Naive thymus-derived CD4-positive, alpha-beta T cell (primary cell): ENCODE measurements around the gene NHLH1. TPM values are rescaled to one million over a fixed set of nuclear protein-coding genes. Genes with fewer than 3 reads are reported as not detected.

Experiments used
- ATAC-seq: fragments of 150-1000 bp; cut with Tn5 transposase; 2 replicates; pipeline ENCODE4 v1.10.0; 2021; ENCODE audit warnings: mild to moderate bottlenecking, moderate library complexity
- CTCF ChIA-PET: fragments of 350-600 bp; sonication (Branson Sonifier 250); formaldehyde crosslinking; loops from one replicate; lab custom pipeline; 2021; ENCODE audit warnings: antibody characterized with exemption; lab: Charles Lee
- POLR2A ChIA-PET: fragments of 350-600 bp; sonication (Branson Sonifier 250); formaldehyde crosslinking; loops from one replicate; lab custom pipeline; 2021; ENCODE audit warnings: antibody characterized with exemption, inconsistent platforms; lab: Charles Lee
- DNase-seq, 9 donors: peaks; one replicate each; pipeline versions ENCODE4 v3.0.0 to v3.0.0-alpha.2; 2020 to 2022; ENCODE audit warnings: mixed read lengths in 1 of 9
- H3K27ac ChIP-seq: one replicate; pipeline ENCODE4 v1.7.0; 2013; ENCODE audit warnings: mild to moderate bottlenecking, low read depth, low read length, moderate library complexity
- H3K27me3 ChIP-seq, 2 donors: one replicate each; pipeline ENCODE4 v1.7.0; 2013; ENCODE audit warnings: low read length in 2 of 2, mild to moderate bottlenecking in 2 of 2, moderate library complexity in 2 of 2; ENCODE audit not compliant: control insufficient read depth in 2 of 2, insufficient read depth in 2 of 2
- H3K36me3 ChIP-seq, 3 experiments: 1 replicate in 2 of 3; 2 replicates in 1 of 3; pipeline ENCODE4 v1.7.0; 2013; ENCODE audit warnings: low read length in 3 of 3, mild to moderate bottlenecking in 3 of 3, moderate library complexity in 1 of 3; ENCODE audit not compliant: insufficient read depth in 3 of 3, control insufficient read depth in 2 of 3
- H3K4me1 ChIP-seq, 2 donors: one replicate each; pipeline ENCODE4 v1.7.0; 2013; ENCODE audit warnings: low read length in 2 of 2, mild to moderate bottlenecking in 2 of 2, moderate library complexity in 1 of 2; ENCODE audit not compliant: control insufficient read depth in 2 of 2, insufficient read depth in 2 of 2
- H3K4me3 ChIP-seq: 2 replicates; pipeline ENCODE4 v1.7.0; 2013; ENCODE audit warnings: mild to moderate bottlenecking, low read length
- H3K9me3 ChIP-seq, 3 experiments: 1 replicate in 2 of 3; 2 replicates in 1 of 3; pipeline ENCODE4 v1.7.0; 2013; ENCODE audit warnings: low read length in 3 of 3; ENCODE audit not compliant: control insufficient read depth in 2 of 3
- H3K27ac Mint-ChIP-seq, 9 donors: one replicate each; pipeline ENCODE4 v1.8.0; 2020 to 2022; ENCODE audit warnings: mixed read lengths in 9 of 9, mild to moderate bottlenecking in 8 of 9, moderate library complexity in 5 of 9, inconsistent platforms in 2 of 9
- H3K27me3 Mint-ChIP-seq, 5 donors: one replicate each; pipeline ENCODE4 v1.8.0; 2021 to 2022; ENCODE audit warnings: mixed read lengths in 5 of 5, mild to moderate bottlenecking in 1 of 5
- H3K36me3 Mint-ChIP-seq, 5 donors: one replicate each; pipeline ENCODE4 v1.8.0; 2020 to 2022; ENCODE audit warnings: mixed read lengths in 5 of 5, mild to moderate bottlenecking in 3 of 5, inconsistent platforms in 1 of 5
- H3K4me1 Mint-ChIP-seq, 7 donors: one replicate each; pipeline ENCODE4 v1.8.0; 2020 to 2022; ENCODE audit warnings: mixed read lengths in 7 of 7, mild to moderate bottlenecking in 3 of 7, inconsistent platforms in 1 of 7
- H3K4me3 Mint-ChIP-seq, 10 donors: one replicate each; pipeline ENCODE4 v1.8.0; 2020 to 2022; ENCODE audit warnings: mild to moderate bottlenecking in 10 of 10, mixed read lengths in 10 of 10, moderate library complexity in 6 of 10, inconsistent platforms in 2 of 10
- H3K9me3 Mint-ChIP-seq, 11 donors: one replicate each; pipeline ENCODE4 v1.8.0; 2020 to 2022; ENCODE audit warnings: mixed read lengths in 11 of 11, mild to moderate bottlenecking in 4 of 11, inconsistent platforms in 1 of 11, moderate library complexity in 1 of 11
- intact Hi-C, 2 donors: fragments of 100-400 bp; cut with micrococcal nuclease; formaldehyde crosslinking; loops; one replicate each; pipeline ENCODE4 v1.15.1; 2023
- polyA plus RNA-seq, 2 donors: library from polyadenylated mRNA; unstranded; fragments of 300-500 nt; fragmentation: Illumina TruSeq; gene quantifications; one replicate each; pipeline ENCODE4 v1.2.3, GENCODE V29; 2021
- total RNA-seq, 6 experiments: library from RNA in 5 of 6; stranded (reverse) in 5 of 6; gene quantifications; 1 replicate in 5 of 6; 2 replicates in 1 of 6; pipeline ENCODE4 v1.2.3 and lab custom pipeline; 2021 to 2026

Gene NHLH1
- total and polyA plus RNA-seq, 7 experiments from 2014 or later = 0.11 to 0.58 (median 0.42) TPM; not detected in 2

DNA sequence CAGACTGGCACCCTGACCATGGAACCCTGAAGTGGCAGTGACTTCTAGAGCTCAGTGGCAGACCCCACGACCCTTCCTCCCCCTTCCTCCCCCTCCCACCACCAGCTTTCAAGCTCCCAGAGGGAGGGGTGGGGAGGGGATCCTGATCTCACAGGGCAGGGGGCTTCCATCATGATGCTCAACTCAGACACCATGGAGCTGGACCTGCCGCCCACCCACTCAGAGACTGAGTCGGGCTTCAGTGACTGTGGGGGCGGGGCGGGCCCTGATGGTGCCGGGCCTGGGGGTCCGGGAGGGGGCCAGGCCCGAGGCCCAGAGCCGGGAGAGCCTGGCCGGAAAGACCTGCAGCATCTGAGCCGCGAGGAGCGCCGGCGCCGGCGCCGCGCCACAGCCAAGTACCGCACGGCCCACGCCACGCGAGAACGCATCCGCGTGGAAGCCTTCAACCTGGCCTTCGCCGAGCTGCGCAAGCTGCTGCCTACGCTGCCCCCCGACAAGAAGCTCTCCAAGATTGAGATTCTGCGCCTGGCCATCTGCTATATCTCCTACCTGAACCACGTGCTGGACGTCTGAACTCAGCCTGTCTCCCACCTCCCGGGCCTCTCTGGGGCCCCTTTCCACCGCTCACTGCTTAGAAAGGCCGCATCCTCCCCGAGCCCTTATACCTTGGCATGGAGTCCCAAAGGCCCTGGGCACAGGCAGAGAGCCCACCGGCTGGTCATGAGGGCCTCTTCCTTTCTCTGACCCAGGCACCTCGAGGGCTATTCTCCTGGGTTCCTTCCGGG lies 3.9 kb downstream of the NHLH1 start:
- ATAC-seq (no peak), DNase-seq (peak in 1 of 9 donors; percentile 13)
- ChIA-PET POLR2A (interaction anchor here (0.6 kb wide), 1 partner anchor 9 kb away, joined by 3 read pairs; no protein-coding TSS in a partner anchor), CTCF (interaction anchor here (1.1 kb wide), 1 partner anchor 10 kb away, joined by 4 read pairs; no protein-coding TSS in a partner anchor)
- Histone ChIP-seq H3K36me3 (no peaks in the 10 kb centered on the region), H3K9me3 (no peaks in the 10 kb centered on the region), H3K27ac (no peak overlapping the region), H3K27me3 (no peaks in the 10 kb centered on the region), H3K4me1 (peaks cover 1 to 3% of the 10 kb centered on the region in 2 donors), H3K4me3 (no peak overlapping the region)
- Mint-ChIP-seq H3K9me3 (peaks cover 0 to 2% (median 0%) of the 10 kb centered on the region in 11 donors), H3K4me3 (no peak overlapping the region), H3K27me3 (peaks cover 0 to 2% (median 0%) of the 10 kb centered on the region in 5 donors), H3K4me1 (peaks cover 3 to 13% (median 4%) of the 10 kb centered on the region in 7 donors), H3K36me3 (no peaks in the 10 kb centered on the region), H3K27ac (no peak overlapping the region)
- intact Hi-C loops = loop anchor here in 1 of 2 donors (10.0 kb wide), 1 partner anchor 576 kb away; no protein-coding TSS in a partner anchor

DNA sequence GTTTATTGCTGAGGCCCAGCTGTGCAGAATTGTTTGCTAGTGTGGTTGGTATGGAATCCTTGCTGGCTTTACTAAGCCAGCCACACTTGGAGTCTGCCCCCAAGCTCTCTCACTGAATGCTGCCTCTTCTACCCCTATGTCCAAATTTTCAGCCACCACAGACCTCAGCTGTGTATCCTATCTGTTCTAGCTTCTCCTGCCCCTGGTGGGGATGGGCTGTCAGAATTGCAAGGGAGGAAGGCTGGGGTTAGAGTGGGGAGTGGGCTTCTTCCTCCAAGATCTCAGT lies 4.4 kb downstream of the NHLH1 start:
- no peak overlapping the region for H3K4me3 Mint-ChIP-seq

GRCh38 chr1:160371756-160372155 lies 4.9 kb downstream of the NHLH1 start:
- DNase-seq = peak in 1 of 9 donors; percentile 8
- ATAC-seq = no peak
- H3K9me3 Mint-ChIP-seq = peaks cover 0 to 2% (median 0%) of the 10 kb centered on the region in 11 donors
- ChIA-PET CTCF (interaction anchor here (1.1 kb wide), 1 partner anchor 9 kb away, joined by 4 read pairs; no protein-coding TSS in a partner anchor), POLR2A (interaction anchor here (0.6 kb wide), 1 partner anchor 1015 kb away, joined by 3 read pairs; no protein-coding TSS in a partner anchor)
- no peak overlapping the region for H3K4me3 Mint-ChIP-seq
- intact Hi-C loops = loop anchor here in 1 of 2 donors (10.0 kb wide), 1 partner anchor 577 kb away; no protein-coding TSS in a partner anchor
- H3K27me3 ChIP-seq = no peaks in the 10 kb centered on the region
- H3K27me3 Mint-ChIP-seq = peaks cover 0 to 4% (median 0%) of the 10 kb centered on the region in 5 donors
- H3K36me3 ChIP-seq = no peaks in the 10 kb centered on the region
- H3K9me3 ChIP-seq = no peaks in the 10 kb centered on the region
- peaks cover 8 to 11% of the 10 kb centered on the region in 2 donors for H3K4me1 ChIP-seq
- no peak overlapping the region for H3K4me3 ChIP-seq
- no peaks in the 10 kb centered on the region for H3K36me3 Mint-ChIP-seq
- no peak overlapping the region for H3K27ac Mint-ChIP-seq
- H3K4me1 Mint-ChIP-seq = peaks cover 7 to 22% (median 14%) of the 10 kb centered on the region in 7 donors
- H3K27ac ChIP-seq = no peak overlapping the region

More for the DNA sequence above, 4.4 kb downstream of the NHLH1 start:
- ChIA-PET POLR2A (no interaction called here), CTCF (interaction anchor here (1.1 kb wide), 1 partner anchor 9 kb away, joined by 4 read pairs; no protein-coding TSS in a partner anchor)
- peaks cover 6 to 8% of the 10 kb centered on the region in 2 donors for H3K4me1 ChIP-seq
- no peak overlapping the region for H3K4me3 ChIP-seq
- no peaks in the 10 kb centered on the region for H3K36me3 Mint-ChIP-seq
- peaks cover 0 to 2% (median 0%) of the 10 kb centered on the region in 11 donors for H3K9me3 Mint-ChIP-seq
- intact Hi-C loops = loop anchor here in 1 of 2 donors (10.0 kb wide), 1 partner anchor 576 kb away; no protein-coding TSS in a partner anchor
- peak overlapping the region in 1 of 9 donors; percentile 59 for H3K27ac Mint-ChIP-seq
- peaks cover 7 to 18% (median 9%) of the 10 kb centered on the region in 7 donors for H3K4me1 Mint-ChIP-seq
- no peaks in the 10 kb centered on the region for H3K9me3 ChIP-seq
- H3K27me3 Mint-ChIP-seq = peaks cover 0 to 4% (median 0%) of the 10 kb centered on the region in 5 donors
- no peaks in the 10 kb centered on the region for H3K27me3 ChIP-seq
- DNase-seq (no peak), ATAC-seq (no peak)
- H3K27ac ChIP-seq = no peak overlapping the region
- no peaks in the 10 kb centered on the region for H3K36me3 ChIP-seq

GRCh38 chr1:160373696-160374095 lies 6.8 kb downstream of the NHLH1 start:
- peaks cover 0 to 2% (median 0%) of the 10 kb centered on the region in 11 donors for H3K9me3 Mint-ChIP-seq
- no peak for ATAC-seq
- H3K27ac ChIP-seq = no peak overlapping the region
- H3K4me3 ChIP-seq = no peak overlapping the region
- no peaks in the 10 kb centered on the region for H3K36me3 Mint-ChIP-seq
- H3K27me3 Mint-ChIP-seq = peaks cover 0 to 4% (median 0%) of the 10 kb centered on the region in 5 donors
- H3K4me3 Mint-ChIP-seq = no peak overlapping the region
- no peaks in the 10 kb centered on the region for H3K9me3 ChIP-seq
- peaks cover 8 to 11% of the 10 kb centered on the region in 2 donors for H3K4me1 ChIP-seq
- peaks cover 7 to 19% (median 14%) of the 10 kb centered on the region in 7 donors for H3K4me1 Mint-ChIP-seq
- peak overlapping the region in 1 of 9 donors; percentile 67 for H3K27ac Mint-ChIP-seq
- DNase-seq = no peak
- ChIA-PET POLR2A (no interaction called here), CTCF (interaction anchor here (1.1 kb wide), 1 partner anchor 82 kb away, joined by 4 read pairs; no protein-coding TSS in a partner anchor)
- intact Hi-C loops = loop anchor here in 1 of 2 donors (10.0 kb wide), 1 partner anchor 579 kb away; no protein-coding TSS in a partner anchor
- no peaks in the 10 kb centered on the region for H3K27me3 ChIP-seq
- no peaks in the 10 kb centered on the region for H3K36me3 ChIP-seq

DNA sequence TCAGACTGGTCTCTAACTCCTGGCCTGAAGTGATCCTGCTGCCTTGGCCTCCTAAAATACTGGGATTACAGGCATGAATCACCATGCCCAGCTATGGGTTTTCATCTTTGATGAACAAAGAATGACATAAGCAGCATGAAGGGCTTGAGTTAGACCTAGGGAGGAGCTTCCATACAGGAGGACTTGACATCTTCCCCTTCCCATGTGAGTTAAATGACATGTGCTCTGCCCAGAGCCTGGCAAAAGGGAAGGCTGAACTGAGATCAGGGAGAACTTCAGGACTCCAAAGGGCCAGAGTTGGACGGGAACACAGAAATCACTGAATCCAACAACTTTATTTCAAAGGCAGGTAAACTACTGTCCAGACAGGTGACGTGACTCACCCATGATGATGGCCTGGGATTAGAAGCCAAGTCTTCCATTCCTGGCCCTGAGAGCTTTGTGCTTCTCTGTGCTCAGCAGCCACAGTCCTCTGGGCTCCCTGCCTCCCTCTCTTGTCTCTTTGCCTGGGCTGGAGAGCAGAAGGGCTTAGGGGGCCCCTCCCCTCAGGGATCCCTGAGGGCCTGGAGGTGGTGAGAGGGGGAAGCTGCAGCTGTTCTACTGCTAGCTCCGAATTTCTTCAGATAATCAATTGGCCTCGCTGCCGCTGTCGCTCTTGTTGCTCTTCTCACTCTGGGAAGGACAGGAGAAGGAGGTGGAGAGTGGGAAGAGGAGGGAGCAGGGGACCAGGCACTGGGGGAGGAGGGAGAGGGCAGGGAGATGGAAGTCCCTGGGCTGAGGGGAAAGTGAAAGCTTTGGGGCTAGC lies 7.6 kb downstream of the NHLH1 start:
- H3K27ac Mint-ChIP-seq = no peak overlapping the region

More for the DNA sequence above, 7.6 kb downstream of the NHLH1 start:
- H3K27me3 Mint-ChIP-seq = peaks cover 0 to 4% (median 0%) of the 10 kb centered on the region in 5 donors
- peaks cover 7 to 19% (median 14%) of the 10 kb centered on the region in 7 donors for H3K4me1 Mint-ChIP-seq
- H3K36me3 ChIP-seq = no peaks in the 10 kb centered on the region
- peaks cover 0 to 2% (median 0%) of the 10 kb centered on the region in 11 donors for H3K9me3 Mint-ChIP-seq
- H3K27ac ChIP-seq = no peak overlapping the region
- ChIA-PET CTCF (interaction anchor here (1.1 kb wide), 1 partner anchor 83 kb away, joined by 4 read pairs; no protein-coding TSS in a partner anchor), POLR2A (no interaction called here)
- no peaks in the 10 kb centered on the region for H3K36me3 Mint-ChIP-seq
- H3K4me3 Mint-ChIP-seq = no peak overlapping the region
- no peak for DNase-seq
- ATAC-seq = no peak
- H3K4me3 ChIP-seq = no peak overlapping the region
- H3K9me3 ChIP-seq = no peaks in the 10 kb centered on the region
- no peaks in the 10 kb centered on the region for H3K27me3 ChIP-seq
- intact Hi-C loops = loop anchor here in 1 of 2 donors (5.0 to 10.0 kb wide), 2 partner anchors 482 to 580 kb away; no protein-coding TSS in a partner anchor
- H3K4me1 ChIP-seq = peaks cover 8 to 11% of the 10 kb centered on the region in 2 donors
